Stimulated activated CD4-positive, alpha-beta T cell treated with anti-CD3 and anti-CD28 coated beads, Interleukin-4, amount 100 ng/mL, for 1 hour (primary cell): Measurements from ENCODE around the gene PLCH1.

Experiments
- DNase-seq: peaks from one replicate; pipeline ENCODE4 v3.0.0-alpha.2; 2020

PLCH1 gene

DNA sequence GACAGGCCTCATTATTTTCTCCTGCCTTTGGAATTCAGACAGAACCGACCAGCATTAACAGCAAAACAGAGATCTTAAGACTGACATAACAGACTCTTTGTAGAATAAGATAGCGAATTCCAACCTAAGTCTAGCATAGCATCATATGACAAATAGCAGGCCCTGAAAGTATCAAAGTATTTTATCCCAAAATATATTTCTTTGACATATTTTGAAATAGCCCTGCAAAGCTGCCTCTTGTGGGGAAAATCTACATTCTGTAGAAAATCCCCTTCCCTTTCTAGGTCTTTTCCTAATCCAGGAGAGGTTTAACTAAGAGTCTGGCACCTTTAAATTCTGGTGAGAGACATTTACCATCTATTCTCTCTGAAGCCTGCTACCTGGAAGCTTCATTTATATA is 417.0 kb downstream of the PLCH1 start:
- DNase-seq: no peak

DNA sequence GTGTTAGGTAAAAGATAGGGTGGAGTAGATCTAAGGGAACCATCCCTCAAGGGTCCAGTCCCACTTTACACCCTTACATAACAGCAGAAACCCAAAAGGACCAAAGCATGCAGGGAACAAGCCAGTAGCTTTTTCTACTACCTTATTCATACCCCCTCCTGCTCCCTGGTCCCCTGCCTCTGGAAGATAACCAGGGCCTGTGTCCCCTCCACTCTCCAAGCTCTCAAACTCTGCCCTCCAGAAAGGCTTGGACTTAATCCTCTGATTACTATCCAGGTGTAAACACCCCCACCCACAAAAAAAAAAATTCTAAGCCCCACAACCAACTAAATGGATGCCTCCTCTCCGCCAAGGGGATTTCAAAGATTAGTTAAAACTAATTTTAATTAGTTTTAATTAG is 417.4 kb downstream of the PLCH1 start:
- no peak for DNase-seq

DNA sequence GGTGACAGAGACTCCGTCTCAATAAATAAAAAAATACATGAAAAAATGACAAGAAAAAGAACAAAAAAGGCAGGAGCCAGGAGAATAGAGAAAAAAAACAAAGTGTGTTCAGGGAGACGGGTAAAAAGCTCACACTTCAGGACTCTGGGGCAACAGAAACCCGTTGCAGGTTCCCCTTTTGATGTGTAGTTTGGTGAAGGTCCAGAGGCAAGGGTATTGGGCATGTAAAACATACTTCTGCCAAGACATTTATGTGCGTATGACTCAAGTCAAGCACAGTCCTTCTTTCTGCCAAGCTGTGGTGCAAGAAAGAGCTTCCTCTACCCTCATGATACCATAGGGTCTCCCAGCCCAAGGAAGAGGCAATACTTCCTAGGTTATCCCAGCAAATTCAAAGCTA is 418.0 kb downstream of the PLCH1 start:
- no peak for DNase-seq

DNA sequence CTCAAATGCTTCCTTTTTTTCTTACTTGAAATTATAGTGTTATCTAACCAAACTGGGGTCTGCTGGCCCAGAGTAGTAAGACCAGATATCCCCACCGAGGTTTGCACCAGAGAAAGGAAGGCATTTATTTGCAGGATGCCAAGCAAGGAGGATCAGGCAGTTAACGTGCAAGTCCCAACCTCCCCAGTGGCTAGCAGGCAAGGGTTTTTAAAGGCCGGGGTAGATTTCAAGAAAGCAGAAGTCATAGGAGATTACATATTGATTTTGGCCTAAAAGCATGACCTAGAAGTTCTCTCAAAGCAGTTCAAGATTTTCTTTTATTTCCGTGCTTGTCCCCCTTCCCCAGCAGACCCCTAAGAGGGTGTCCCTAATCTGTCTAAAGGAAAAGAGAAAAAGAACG is 418.6 kb downstream of the PLCH1 start:
- no peak for DNase-seq
